ENCODE results near the gene XAF1. TPM values are rescaled to one million over a fixed set of nuclear protein-coding genes. Genes with fewer than 3 reads are reported as not detected.

Gene XAF1
- total and polyA plus RNA-seq, 9 of the 15 experiments (the other 6 are each of a cell fraction or from before 2014, with no cell fraction given), result 0.07 to 0.22 (median 0.11) TPM; not detected in 4

- BruUV-seq (replicated peaks), result no TSS peak
- no peaks in the 10 kb centered on the region for H3K9me1 ChIP-seq (ENCODE audit: control insufficient read depth, insufficient read depth, low read length)
- H3K4me2 ChIP-seq (ENCODE audit: insufficient read depth, low read length), result no peak overlapping the region
- H3K27me3 ChIP-seq (ENCODE audit: control insufficient read depth in 2 of 2, insufficient read depth in 2 of 2, low read length in 2 of 2), result no peaks in the 10 kb centered on the region
- peaks cover 0 to 3% of the 10 kb centered on the region in 2 experiments; a peak in 2 of 5 replicates for H3K4me1 ChIP-seq (replicated peaks in 1 of 2; ENCODE audit: control insufficient read depth in 2 of 2, insufficient read depth in 2 of 2, low read length in 2 of 2)
- ATAC-seq (no peak), DNase-seq (ENCODE audit: extremely low read depth in 1 of 4, low spot score in 3 of 4) (peak in 1 of 4 experiments; percentile 5), FAIRE-seq (no peak)
- TF ChIP-seq CTCF (IDR thresholded peaks at IDR 0.05 in 2 of 3, conservative IDR thresholded peaks at IDR 0.05 in 1 of 3; ENCODE audit: insufficient read depth in 2 of 3, low read depth in 1 of 3, low read length in 3 of 3) (peak in 1 of 3 experiments; percentile 35; a peak in 2 of 6 replicates), ZNF347 (CRISPR knock-in tag; IDR thresholded peaks at IDR 0.05; ENCODE audit: low read depth) (no peak), RAD21 (CRISPR knock-in tag; conservative IDR thresholded peaks at IDR 0.05 in 1 of 2, IDR thresholded peaks at IDR 0.05 in 1 of 2) (peak; percentile 14 to 34; a peak in 2 of 4 replicates)
- H3K4me3 ChIP-seq, result no peak overlapping the region
- H3K36me3 ChIP-seq (ENCODE audit: control insufficient read depth, insufficient read depth, low read length), result no peaks in the 10 kb centered on the region
- H4K20me1 ChIP-seq (replicated peaks; ENCODE audit: control insufficient read depth, insufficient read depth, low read length), result no peaks in the 10 kb centered on the region
- WGBS (ENCODE audit: insufficient coverage, low coverage, missing lambda C conversion rate), result 10% methylated on average over 6 of the region's 6 CpGs
- H3K9me3 ChIP-seq (replicated peaks; ENCODE audit: control insufficient read depth, insufficient read depth, low read depth, low read length), result no peaks in the 10 kb centered on the region
- ChIA-PET CTCF (ENCODE audit: low intra/inter-chr PET ratio) (no interaction called here), POLR2A (interaction anchor here (0.5 kb wide), 1 partner anchor 199 kb away, joined by 3 read pairs; no protein-coding TSS in a partner anchor)
- in situ Hi-C loops (cut with MboI) (no loop called here), intact Hi-C loops (cut with micrococcal nuclease) (no loop called here)
- no peaks in the 10 kb centered on the region for H3K79me2 ChIP-seq (ENCODE audit: control insufficient read depth, insufficient read depth, low read length)
- peak overlapping the region; percentile 55; the same call in 1 of the 2 replicates for H2AFZ ChIP-seq (ENCODE audit: low read depth, low read length)
- H3K27ac ChIP-seq (ENCODE audit: extremely low read depth, low read depth, low read length), result no peak overlapping the region
- no peak overlapping the region for H3K9ac ChIP-seq (ENCODE audit: insufficient read depth in 1 of 2, low read depth in 2 of 2, low read length in 2 of 2)
These were observed 6.3 kb upstream of the XAF1 start for GRCh38 chr17:6749519-6749918.

Data from K562 (cell line).